PC-9 (cell line): ENCODE results near the gene SRPK2. TPM values are rescaled to one million over a fixed set of nuclear protein-coding genes. Genes with fewer than 3 reads are reported as not detected.

Source experiments
- BruUV-seq: library from RNA; stranded (reverse); fragments of 400-500 nt; replicated peaks from 2 replicates; lab custom pipeline; 2021; lab: Mats Ljungman, UMichigan
- CTCF ChIA-PET: fragments of 300-600 bp; sonication (Branson Sonifier 250); formaldehyde crosslinking; loops from one replicate; lab custom pipeline; 2022; ENCODE audit warnings: antibody characterized with exemption; lab: Charles Lee
- POLR2A ChIA-PET: fragments of 300-600 bp; sonication (Branson Sonifier 250); formaldehyde crosslinking; loops from one replicate; lab custom pipeline; 2022; ENCODE audit warnings: antibody characterized with exemption; ENCODE audit not compliant: unreplicated experiment; lab: Charles Lee
- DNase-seq, 2 experiments: peaks; one replicate each; pipeline versions ENCODE4 v3.0.0 to v3.0.0-alpha.2; 2015 to 2022; ENCODE audit warnings: mixed read lengths in 1 of 2
- H2AFZ ChIP-seq: fragments of 200-600 bp; sonication (generic); 2 replicates; pipeline ENCODE4 v1.8.1; 2017; ENCODE audit warnings: antibody characterized with exemption
- H3F3A ChIP-seq: fragments of 200-600 bp; sonication (generic); 2 replicates; pipeline ENCODE4 v1.8.1; 2017; ENCODE audit warnings: antibody characterized with exemption, mild to moderate bottlenecking, low read depth; ENCODE audit not compliant: insufficient read depth
- H3K27ac ChIP-seq: fragments of 200-600 bp; sonication (generic); 2 replicates; pipeline ENCODE4 v1.6.1; 2016; ENCODE audit warnings: mixed run types
- H3K27me3 ChIP-seq: fragments of 200-600 bp; sonication (generic); 2 replicates; pipeline ENCODE4 v1.6.1; 2016; ENCODE audit warnings: low read depth, mixed run types; ENCODE audit not compliant: insufficient read depth
- H3K36me3 ChIP-seq: fragments of 200-600 bp; sonication (generic); 2 replicates; pipeline ENCODE4 v1.6.1; 2016; ENCODE audit warnings: low read depth, mixed run types
- H3K4me1 ChIP-seq: fragments of 200-600 bp; sonication (generic); replicated peaks from 2 replicates; pipeline ENCODE4 v1.6.1; 2016; ENCODE audit warnings: mixed run types; ENCODE audit not compliant: insufficient read depth
- H3K4me2 ChIP-seq: fragments of 200-600 bp; sonication (generic); 2 replicates; pipeline ENCODE4 v1.6.1; 2017; ENCODE audit warnings: mixed run types
- H3K4me3 ChIP-seq: fragments of 200-600 bp; sonication (generic); 2 replicates; pipeline ENCODE4 v1.6.1; 2016; ENCODE audit warnings: mixed run types
- H3K79me2 ChIP-seq: fragments of 200-600 bp; sonication (generic); 2 replicates; pipeline ENCODE4 v1.6.1; 2017; ENCODE audit warnings: low read depth, mixed run types
- H3K9me2 ChIP-seq: fragments of 200-600 bp; sonication (generic); 2 replicates; pipeline ENCODE4 v1.8.1; 2017; ENCODE audit warnings: mild to moderate bottlenecking; ENCODE audit not compliant: insufficient read depth
- H3K9me3 ChIP-seq: fragments of 200-600 bp; sonication (generic); 2 replicates; pipeline ENCODE4 v1.8.1; 2016; ENCODE audit warnings: low read depth; ENCODE audit not compliant: insufficient read depth
- H4K20me1 ChIP-seq: fragments of 200-600 bp; sonication (generic); 2 replicates; pipeline ENCODE4 v1.8.1; 2017; ENCODE audit not compliant: insufficient read depth
- CTCF ChIP-seq: fragments of 200-600 bp; sonication (generic); conservative IDR thresholded peaks from 2 replicates; pipeline ENCODE4 v1.6.1; 2017; ENCODE audit warnings: mixed run types, antibody characterized with exemption, mild to moderate bottlenecking, moderate library complexity
- EZH2 ChIP-seq: fragments of 200-600 bp; sonication (generic); IDR thresholded peaks from 2 replicates; pipeline ENCODE4 v1.8.0; 2017; ENCODE audit warnings: antibody characterized with exemption, low read depth
- intact Hi-C: fragments of 100-400 bp; cut with micrococcal nuclease; formaldehyde crosslinking; loops from one replicate; pipeline ENCODE4 v1.10.0; 2022; ENCODE audit not compliant: unreplicated experiment
- total RNA-seq: library from RNA; stranded (reverse); gene quantifications from 2 replicates; pipeline ENCODE4 v1.2.3, GENCODE V29; 2021

The SRPK2 gene
- total RNA-seq, 1 experiment from 2014 or later: 60.6 TPM

DNA sequence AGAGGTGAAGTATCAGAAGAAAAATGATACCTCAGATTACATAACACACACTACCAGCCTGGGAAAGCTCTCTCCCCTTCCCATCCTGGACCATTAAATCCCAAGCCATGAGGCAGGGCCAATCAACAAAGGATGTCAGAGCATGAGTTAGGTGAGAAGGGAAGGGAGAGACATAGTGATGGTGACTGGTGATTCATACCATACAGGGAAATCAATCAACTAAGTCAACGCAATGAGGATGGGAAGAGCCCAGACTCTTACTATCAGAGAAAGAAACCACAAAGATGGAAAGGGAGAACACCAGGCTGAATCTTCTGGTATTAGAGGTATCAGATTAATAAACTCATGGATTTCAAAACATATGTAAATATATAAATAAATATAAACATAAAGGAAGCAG is 189.3 kb downstream of the SRPK2 start:
- H3K27ac ChIP-seq: no peak overlapping the region
- no peaks in the 10 kb centered on the region; the same call in 1 of the 2 replicates for H3K79me2 ChIP-seq
- peak in 1 of 2 experiments; percentile 17 for DNase-seq
- no peak overlapping the region for H3K4me2 ChIP-seq
- no peak overlapping the region for H2AFZ ChIP-seq
- no peaks in the 10 kb centered on the region for H3K27me3 ChIP-seq
- H3K36me3 ChIP-seq: no peaks in the 10 kb centered on the region
- ChIA-PET POLR2A (no interaction called here), CTCF (no interaction called here)
- intact Hi-C loops: no loop called here
- H3F3A ChIP-seq: no peaks in the 10 kb centered on the region
- no peak overlapping the region for H3K4me3 ChIP-seq
- H3K4me1 ChIP-seq: no peaks in the 10 kb centered on the region
- no TSS peak for BruUV-seq
- no peaks in the 10 kb centered on the region for H4K20me1 ChIP-seq
- no peak for TF ChIP-seq CTCF
- no peak for TF ChIP-seq EZH2
- no peaks in the 10 kb centered on the region for H3K9me3 ChIP-seq
- no peaks in the 10 kb centered on the region for H3K9me2 ChIP-seq

GRCh38 chr7:105198223-105198622 is 190.5 kb downstream of the SRPK2 start:
- intact Hi-C loops: no loop called here
- ChIA-PET POLR2A (no interaction called here), CTCF (no interaction called here)
- Histone ChIP-seq H3F3A (no peaks in the 10 kb centered on the region), H4K20me1 (no peaks in the 10 kb centered on the region), H3K27me3 (no peaks in the 10 kb centered on the region), H3K4me2 (no peak overlapping the region), H3K27ac (no peak overlapping the region), H3K79me2 (no peaks in the 10 kb centered on the region; the same call in 1 of the 2 replicates), H2AFZ (no peak overlapping the region), H3K4me1 (no peaks in the 10 kb centered on the region), H3K9me2 (no peaks in the 10 kb centered on the region), H3K9me3 (no peaks in the 10 kb centered on the region), H3K4me3 (no peak overlapping the region), H3K36me3 (no peaks in the 10 kb centered on the region)
- no TSS peak for BruUV-seq
- TF ChIP-seq CTCF (no peak), EZH2 (no peak)
- peak in 1 of 2 experiments; percentile 16 for DNase-seq

DNA sequence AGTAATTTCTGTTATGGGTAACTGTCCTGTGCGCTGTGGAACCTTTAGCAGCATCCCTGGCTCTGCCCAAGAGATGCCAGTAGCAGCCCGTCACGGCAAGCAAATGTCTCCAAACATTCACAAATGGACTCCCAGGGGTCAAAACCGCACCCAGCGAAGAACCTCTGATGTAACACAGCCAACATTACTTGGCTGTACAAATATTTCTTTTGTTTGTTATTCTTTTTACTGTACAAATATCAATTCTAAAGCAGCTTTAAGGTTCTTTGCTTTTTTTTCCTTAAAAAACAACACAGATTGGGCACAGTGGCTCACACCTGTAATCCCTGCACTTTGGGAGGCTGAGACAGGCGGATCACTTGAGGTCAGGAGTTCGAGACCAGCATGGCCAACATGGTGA is 192.2 kb downstream of the SRPK2 start:
- Histone ChIP-seq H3K36me3 (no peaks in the 10 kb centered on the region), H3K79me2 (no peaks in the 10 kb centered on the region; the same call in 1 of the 2 replicates), H4K20me1 (no peaks in the 10 kb centered on the region), H3K9me3 (no peaks in the 10 kb centered on the region), H3F3A (no peaks in the 10 kb centered on the region), H3K27ac (no peak overlapping the region), H3K4me1 (no peaks in the 10 kb centered on the region), H3K4me2 (no peak overlapping the region), H2AFZ (no peak overlapping the region), H3K4me3 (no peak overlapping the region), H3K9me2 (no peaks in the 10 kb centered on the region), H3K27me3 (no peaks in the 10 kb centered on the region)
- TF ChIP-seq EZH2 (no peak), CTCF (no peak)
- DNase-seq: peak in 1 of 2 experiments; percentile 15
- CTCF ChIA-PET: no interaction called here
- intact Hi-C loops: no loop called here
- POLR2A ChIA-PET: no interaction called here
- no TSS peak for BruUV-seq
